ENCODE measurements around the gene MYO18B. TPM values are rescaled to one million over a fixed set of nuclear protein-coding genes. Genes with fewer than 3 reads are reported as not detected.

Gene MYO18B
- polyA plus RNA-seq, 3 donors: not detected

DNA sequence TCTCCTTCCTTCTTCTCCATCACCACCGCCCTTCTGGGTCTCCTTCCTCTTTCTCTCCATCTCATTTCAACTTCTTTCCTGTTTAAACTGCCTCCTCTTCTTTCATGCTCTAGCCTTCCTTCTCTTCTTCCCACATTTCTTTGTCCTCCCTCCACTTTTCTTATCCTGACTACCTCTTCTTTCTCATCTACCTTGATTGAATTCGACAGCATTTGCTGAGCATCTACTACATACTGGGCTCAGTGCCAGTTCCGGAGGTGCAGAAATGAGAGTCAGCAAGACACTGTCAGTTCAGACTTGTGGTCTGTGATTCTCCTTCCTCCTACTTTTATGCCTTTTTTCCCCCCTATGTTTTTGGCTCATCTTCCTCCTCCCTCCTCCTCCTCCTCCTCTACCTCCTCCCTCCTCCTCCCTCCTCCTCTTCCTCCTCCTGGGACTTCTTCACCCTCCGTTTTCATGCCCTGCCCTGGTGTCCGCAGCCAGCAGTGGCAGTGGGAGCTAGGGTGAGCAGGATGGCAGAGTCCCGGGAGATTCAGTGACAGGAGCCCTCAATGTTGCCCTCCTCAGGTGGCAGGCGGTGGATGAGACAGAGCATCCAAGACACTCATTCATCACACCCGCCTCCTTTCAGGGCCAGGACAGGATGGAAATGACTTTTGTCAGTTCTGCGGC lies 281.3 kb downstream of the MYO18B start:
- no peak overlapping the region for H3K9ac ChIP-seq (ENCODE audit: insufficient read depth, low read length, poor library complexity, severe bottlenecking)
- no peaks in the 10 kb centered on the region for H4K20me1 ChIP-seq (ENCODE audit: insufficient read depth, low read length)
- peaks cover 0 to 4% (median 2%) of the 10 kb centered on the region in 3 donors for H3K27me3 Mint-ChIP-seq (ENCODE audit: low read depth in 3 of 3)
- intact Hi-C loops (cut with micrococcal nuclease): no loop called here
- no peaks in the 10 kb centered on the region for H3K4me1 ChIP-seq (ENCODE audit: control insufficient read depth in 1 of 2, insufficient read depth in 2 of 2, low read length in 2 of 2)
- no peak overlapping the region for H3K4me3 Mint-ChIP-seq
- H3K27me3 ChIP-seq (ENCODE audit: control insufficient read depth in 2 of 2, insufficient read depth in 2 of 2, low read length in 2 of 2): no peaks in the 10 kb centered on the region
- 66% methylated on average over 4 of the region's 9 CpGs for WGBS (ENCODE audit: insufficient coverage)
- H3K79me2 ChIP-seq (ENCODE audit: insufficient read depth, low read length): no peaks in the 10 kb centered on the region
- TF ChIP-seq, protein P1, sequence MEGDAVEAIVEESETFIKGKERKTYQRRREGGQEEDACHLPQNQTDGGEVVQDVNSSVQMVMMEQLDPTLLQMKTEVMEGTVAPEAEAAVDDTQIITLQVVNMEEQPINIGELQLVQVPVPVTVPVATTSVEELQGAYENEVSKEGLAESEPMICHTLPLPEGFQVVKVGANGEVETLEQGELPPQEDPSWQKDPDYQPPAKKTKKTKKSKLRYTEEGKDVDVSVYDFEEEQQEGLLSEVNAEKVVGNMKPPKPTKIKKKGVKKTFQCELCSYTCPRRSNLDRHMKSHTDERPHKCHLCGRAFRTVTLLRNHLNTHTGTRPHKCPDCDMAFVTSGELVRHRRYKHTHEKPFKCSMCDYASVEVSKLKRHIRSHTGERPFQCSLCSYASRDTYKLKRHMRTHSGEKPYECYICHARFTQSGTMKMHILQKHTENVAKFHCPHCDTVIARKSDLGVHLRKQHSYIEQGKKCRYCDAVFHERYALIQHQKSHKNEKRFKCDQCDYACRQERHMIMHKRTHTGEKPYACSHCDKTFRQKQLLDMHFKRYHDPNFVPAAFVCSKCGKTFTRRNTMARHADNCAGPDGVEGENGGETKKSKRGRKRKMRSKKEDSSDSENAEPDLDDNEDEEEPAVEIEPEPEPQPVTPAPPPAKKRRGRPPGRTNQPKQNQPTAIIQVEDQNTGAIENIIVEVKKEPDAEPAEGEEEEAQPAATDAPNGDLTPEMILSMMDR (IDR thresholded peaks at IDR 0.05): no peak
- no peak overlapping the region for H2AFZ ChIP-seq (ENCODE audit: insufficient read depth, low read depth, low read length, poor library complexity, severe bottlenecking)
- H3K9me3 Mint-ChIP-seq: peaks cover 0 to 7% (median 4%) of the 10 kb centered on the region in 7 donors
- no peak overlapping the region for H3K4me2 ChIP-seq (replicated peaks; ENCODE audit: extremely low read depth, low read length, poor library complexity, severe bottlenecking)
- no peak overlapping the region for H3K27ac ChIP-seq (ENCODE audit: low read depth in 1 of 2, low read length in 2 of 2)
- no peaks in the 10 kb centered on the region for H3K36me3 Mint-ChIP-seq
- no peak for DNase-seq
- peaks cover 0 to 2% of the 10 kb centered on the region in 2 donors for H3K9me3 ChIP-seq (replicated peaks in 1 of 2; ENCODE audit: control insufficient read depth in 1 of 2, insufficient read depth in 1 of 2, low read length in 2 of 2)
- H3K27ac Mint-ChIP-seq: no peak overlapping the region
- H3K36me3 ChIP-seq (replicated peaks in 1 of 2; ENCODE audit: control insufficient read depth in 1 of 2, insufficient read depth in 2 of 2, low read length in 2 of 2): no peaks in the 10 kb centered on the region
- H3K4me3 ChIP-seq (replicated peaks in 1 of 3; ENCODE audit: low read depth in 2 of 3, low read length in 3 of 3): no peak overlapping the region
- peaks cover 2% of the 10 kb centered on the region for H3K4me1 Mint-ChIP-seq

DNA sequence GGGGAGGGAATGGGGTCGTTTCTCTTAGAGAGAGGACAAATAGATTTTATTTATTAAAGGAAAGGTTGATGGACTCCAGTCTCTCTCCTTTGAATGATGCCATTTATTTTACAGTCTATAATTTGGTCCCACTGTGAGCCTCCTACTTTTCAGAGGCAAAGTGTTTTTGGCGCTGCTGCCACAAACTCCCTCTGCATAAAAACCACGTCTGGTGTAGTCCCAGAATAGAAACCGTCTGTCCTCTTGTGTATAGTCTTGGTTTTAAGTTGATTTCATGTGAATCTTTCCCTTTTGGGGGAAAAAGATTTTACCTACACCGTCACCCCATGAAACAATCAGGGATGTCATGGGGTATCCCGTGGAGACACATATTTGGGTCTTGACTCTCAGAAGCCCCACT lies 283.6 kb downstream of the MYO18B start:
- Histone ChIP-seq H3K4me1 (ENCODE audit: control insufficient read depth in 1 of 2, insufficient read depth in 2 of 2, low read length in 2 of 2) (no peaks in the 10 kb centered on the region), H3K36me3 (replicated peaks in 1 of 2; ENCODE audit: control insufficient read depth in 1 of 2, insufficient read depth in 2 of 2, low read length in 2 of 2) (no peaks in the 10 kb centered on the region), H3K9ac (ENCODE audit: insufficient read depth, low read length, poor library complexity, severe bottlenecking) (no peak overlapping the region), H3K27me3 (ENCODE audit: control insufficient read depth in 2 of 2, insufficient read depth in 2 of 2, low read length in 2 of 2) (no peaks in the 10 kb centered on the region), H3K4me2 (replicated peaks; ENCODE audit: extremely low read depth, low read length, poor library complexity, severe bottlenecking) (no peak overlapping the region), H3K4me3 (replicated peaks in 1 of 3; ENCODE audit: low read depth in 2 of 3, low read length in 3 of 3) (no peak overlapping the region), H2AFZ (ENCODE audit: insufficient read depth, low read depth, low read length, poor library complexity, severe bottlenecking) (no peak overlapping the region), H3K27ac (ENCODE audit: low read depth in 1 of 2, low read length in 2 of 2) (no peak overlapping the region), H3K9me3 (replicated peaks in 1 of 2; ENCODE audit: control insufficient read depth in 1 of 2, insufficient read depth in 1 of 2, low read length in 2 of 2) (peaks cover 0 to 2% of the 10 kb centered on the region in 2 donors), H3K79me2 (ENCODE audit: insufficient read depth, low read length) (no peaks in the 10 kb centered on the region), H4K20me1 (ENCODE audit: insufficient read depth, low read length) (no peaks in the 10 kb centered on the region)
- TF ChIP-seq, protein P1 (IDR thresholded peaks at IDR 0.05): no peak
- 60% methylated on average over 1 of the region's 6 CpGs for WGBS (ENCODE audit: insufficient coverage)
- Mint-ChIP-seq H3K9me3 (peaks cover 0 to 7% (median 4%) of the 10 kb centered on the region in 7 donors), H3K27ac (no peak overlapping the region), H3K4me3 (no peak overlapping the region), H3K4me1 (peaks cover 2% of the 10 kb centered on the region), H3K27me3 (ENCODE audit: low read depth in 3 of 3) (peaks cover 0 to 3% (median 3%) of the 10 kb centered on the region in 3 donors), H3K36me3 (no peaks in the 10 kb centered on the region)
- intact Hi-C loops (cut with micrococcal nuclease): no loop called here
- no peak for DNase-seq
